ENCODE data around the gene TCFL5. TPM values are rescaled to one million over a fixed set of nuclear protein-coding genes. Genes with fewer than 3 reads are reported as not detected.

The TCFL5 gene
- total RNA-seq, 1 donor from 2014 or later, result 5.7 TPM

DNA sequence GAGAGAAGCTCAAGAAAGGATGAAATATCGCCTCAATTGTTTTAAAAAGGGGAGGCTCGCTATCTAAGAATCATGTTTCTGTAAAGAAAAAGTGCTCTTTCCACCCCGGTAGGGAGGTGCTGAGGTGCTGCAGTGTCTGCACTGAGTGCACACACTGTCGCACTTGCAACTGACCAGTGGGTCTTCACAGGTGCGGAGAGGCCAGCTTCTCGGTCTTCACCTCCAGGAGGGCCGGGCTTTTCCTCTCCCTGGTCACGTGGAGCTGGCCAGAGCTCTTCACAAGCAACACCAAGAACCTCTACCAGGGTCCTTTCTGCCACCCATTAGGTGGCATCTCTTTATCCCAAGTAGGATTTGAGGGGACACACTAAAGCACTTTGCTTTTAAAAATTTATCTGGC, 27.8 kb upstream of the TCFL5 start:
- no peak for DNase-seq (ENCODE audit: low read depth)
- H3K4me3 ChIP-seq (ENCODE audit: low read depth, low read length), result no peak overlapping the region

GRCh38 chr20:62888910-62889309, 27.3 kb upstream of the TCFL5 start:
- TF ChIP-seq, protein P1, sequence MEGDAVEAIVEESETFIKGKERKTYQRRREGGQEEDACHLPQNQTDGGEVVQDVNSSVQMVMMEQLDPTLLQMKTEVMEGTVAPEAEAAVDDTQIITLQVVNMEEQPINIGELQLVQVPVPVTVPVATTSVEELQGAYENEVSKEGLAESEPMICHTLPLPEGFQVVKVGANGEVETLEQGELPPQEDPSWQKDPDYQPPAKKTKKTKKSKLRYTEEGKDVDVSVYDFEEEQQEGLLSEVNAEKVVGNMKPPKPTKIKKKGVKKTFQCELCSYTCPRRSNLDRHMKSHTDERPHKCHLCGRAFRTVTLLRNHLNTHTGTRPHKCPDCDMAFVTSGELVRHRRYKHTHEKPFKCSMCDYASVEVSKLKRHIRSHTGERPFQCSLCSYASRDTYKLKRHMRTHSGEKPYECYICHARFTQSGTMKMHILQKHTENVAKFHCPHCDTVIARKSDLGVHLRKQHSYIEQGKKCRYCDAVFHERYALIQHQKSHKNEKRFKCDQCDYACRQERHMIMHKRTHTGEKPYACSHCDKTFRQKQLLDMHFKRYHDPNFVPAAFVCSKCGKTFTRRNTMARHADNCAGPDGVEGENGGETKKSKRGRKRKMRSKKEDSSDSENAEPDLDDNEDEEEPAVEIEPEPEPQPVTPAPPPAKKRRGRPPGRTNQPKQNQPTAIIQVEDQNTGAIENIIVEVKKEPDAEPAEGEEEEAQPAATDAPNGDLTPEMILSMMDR (conservative IDR thresholded peaks at IDR 0.05; ENCODE audit: low read depth, low read length), result no peak
- no peak overlapping the region for H3K4me3 ChIP-seq (ENCODE audit: low read depth, low read length)
- DNase-seq (ENCODE audit: low read depth), result no peak

More for the DNA sequence above, 27.8 kb upstream of the TCFL5 start:
- TF ChIP-seq, protein P1 (conservative IDR thresholded peaks at IDR 0.05; ENCODE audit: low read depth, low read length), result no peak

DNA sequence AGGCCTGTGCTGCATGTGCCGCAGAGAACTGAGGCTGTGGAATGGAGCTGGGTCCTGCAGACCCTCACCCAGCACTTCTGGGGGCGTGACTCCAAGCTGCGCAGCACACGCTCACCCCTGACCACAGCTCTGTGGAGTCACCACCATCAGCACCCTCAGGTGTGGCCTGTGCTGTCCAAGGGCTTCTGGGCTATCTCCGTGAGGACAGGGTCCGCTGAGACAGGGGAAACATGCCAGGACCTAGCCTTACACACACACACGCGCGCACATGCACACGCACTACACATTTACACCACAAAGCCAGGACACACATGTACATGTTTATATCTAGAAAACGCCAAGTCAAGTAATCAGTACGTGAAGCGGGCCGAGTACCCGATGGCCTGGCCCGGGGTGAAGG, 26.8 kb upstream of the TCFL5 start:
- no peak overlapping the region for H3K4me3 ChIP-seq (ENCODE audit: low read depth, low read length)
- DNase-seq (ENCODE audit: low read depth), result no peak
- TF ChIP-seq, protein P1 (conservative IDR thresholded peaks at IDR 0.05; ENCODE audit: low read depth, low read length), result no peak

DNA sequence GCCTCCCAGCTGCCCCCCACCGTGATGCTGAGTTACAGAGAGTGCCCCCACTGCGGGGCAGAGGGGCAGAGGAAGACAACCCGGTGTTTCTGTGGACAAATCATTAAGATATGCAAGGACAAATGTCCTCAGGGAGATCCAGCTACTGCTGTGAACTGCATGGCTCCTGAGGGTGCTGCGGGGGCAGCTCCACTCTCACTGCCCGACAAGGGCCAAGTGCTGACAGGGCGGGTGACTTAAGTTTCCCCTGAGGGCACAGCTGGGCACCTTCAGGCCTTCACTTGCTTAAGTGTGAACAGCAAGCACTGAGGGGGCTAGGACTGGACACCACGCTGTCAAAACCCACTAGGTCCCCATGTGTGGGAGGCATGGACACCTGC, 26.2 kb upstream of the TCFL5 start:
- DNase-seq (ENCODE audit: low read depth), result no peak
- H3K4me3 ChIP-seq (ENCODE audit: low read depth, low read length), result no peak overlapping the region
- TF ChIP-seq, protein P1 (conservative IDR thresholded peaks at IDR 0.05; ENCODE audit: low read depth, low read length), result no peak

DNA sequence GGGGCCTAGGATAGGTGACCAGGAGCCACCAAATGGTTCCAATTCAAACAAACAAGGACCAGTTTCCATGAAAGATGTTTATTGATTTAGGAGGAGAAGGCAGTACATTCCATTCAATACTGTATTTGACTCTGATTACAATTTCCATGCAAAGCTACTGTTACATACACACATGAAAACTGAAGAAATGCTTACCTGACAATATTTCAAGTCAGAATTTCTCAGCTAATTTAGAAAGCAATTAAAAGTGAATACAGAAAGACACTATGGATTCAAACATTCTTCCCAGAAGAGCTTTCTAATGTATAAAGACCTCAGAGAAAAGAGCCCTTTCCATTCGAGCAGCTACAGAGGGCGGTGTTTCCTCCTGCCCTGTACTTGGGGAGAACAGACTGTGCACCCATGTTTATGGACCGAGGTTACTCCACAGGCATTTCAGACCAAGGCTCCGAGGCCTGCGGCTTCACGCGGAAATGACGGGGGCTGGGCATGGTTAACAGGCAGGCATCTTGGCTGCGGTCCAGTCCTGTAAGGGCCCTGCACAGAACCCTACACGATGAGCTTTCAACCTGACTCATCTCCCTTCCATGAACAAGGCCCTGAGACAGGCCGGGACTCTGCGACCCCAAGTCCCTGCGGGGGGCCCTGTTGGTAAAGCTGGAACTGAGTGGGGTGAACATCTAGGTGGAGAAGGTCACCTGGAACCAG, 25.7 kb upstream of the TCFL5 start:
- DNase-seq (ENCODE audit: low read depth), result no peak
- H3K4me3 ChIP-seq (ENCODE audit: low read depth, low read length), result no peak overlapping the region
- TF ChIP-seq, protein P1 (conservative IDR thresholded peaks at IDR 0.05; ENCODE audit: low read depth, low read length), result no peak

DNA sequence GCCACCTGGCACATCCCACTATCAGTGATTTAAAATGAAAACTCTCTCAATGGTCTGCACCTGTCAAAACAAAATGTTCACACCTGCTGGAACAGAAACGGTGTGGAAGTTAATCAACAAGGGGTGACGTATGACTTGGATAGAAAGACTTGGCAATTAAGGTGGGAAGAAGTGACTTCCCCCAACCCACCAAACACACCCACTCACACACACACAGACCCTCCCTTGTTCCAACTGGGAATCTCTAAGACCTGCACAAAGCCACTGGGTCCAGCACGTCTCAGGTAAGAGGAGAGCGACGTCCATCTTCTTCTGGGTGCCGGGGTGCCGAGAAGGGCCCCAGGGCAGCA, 25.1 kb upstream of the TCFL5 start:
- no peak for DNase-seq (ENCODE audit: low read depth)
- no peak overlapping the region for H3K4me3 ChIP-seq (ENCODE audit: low read depth, low read length)
- TF ChIP-seq, protein P1 (conservative IDR thresholded peaks at IDR 0.05; ENCODE audit: low read depth, low read length), result no peak
